OCI-LY3 (cell line): ENCODE measurements around the gene MINPP1.

ENCODE experiments used
- CTCF ChIP-seq: fragments of 200-600, 300-600 bp; sonication (generic); IDR thresholded peaks from 2 replicates; pipeline ENCODE4 v1.5.1; 2014; ENCODE audit warnings: antibody characterized with exemption, low read length, low read depth
- EZH2phosphoT487 ChIP-seq: fragments of 200-600 bp; shearing (Covaris generic); IDR thresholded peaks from 2 replicates; pipeline ENCODE4 v1.6.1; 2018; ENCODE audit warnings: antibody characterized with exemption, mixed run types, low read depth

- TF ChIP-seq CTCF = no peak
- no peak for TF ChIP-seq EZH2phosphoT487
These were observed 6.8 kb downstream of the MINPP1 start for GRCh38 chr10:87511526-87511925.
